ENCODE data around the gene SNX5. TPM values are rescaled to one million over a fixed set of nuclear protein-coding genes. Genes with fewer than 3 reads are reported as not detected.
A peak's percentile ranks its signal among the peaks of the same experiment; 100 is the strongest.

SNX5 gene
- total and polyA plus RNA-seq, 2 of the 13 experiments (the other 11 are each of a cell fraction or from before 2014, with no cell fraction given): 664 to 1,040 TPM

GRCh38 chr20:17958373-17959256 lies 10.0 kb downstream of the SNX5 start (continued):
- TF ChIP-seq PAXIP1 (CRISPR knock-in tag; conservative IDR thresholded peaks at IDR 0.05) (peak; percentile 77), FOXP4 (CRISPR knock-in tag; IDR thresholded peaks at IDR 0.05) (peak; percentile 82), ZNF580 (CRISPR knock-in tag; IDR thresholded peaks at IDR 0.05; ENCODE audit: borderline replicate concordance, low read depth) (0 out of 2 replicates have a peak, but pooled peaks have one; percentile 43), RXRA (CRISPR knock-in tag; IDR thresholded peaks at IDR 0.05) (peak; percentile 79; the same call in 1 of the 2 replicates), NFYC (CRISPR knock-in tag; IDR thresholded peaks at IDR 0.05) (peak; percentile 41), ISL2 (CRISPR knock-in tag; IDR thresholded peaks at IDR 0.05) (peak; percentile 98), SMAD9 (CRISPR knock-in tag; IDR thresholded peaks at IDR 0.05) (no peak), ATF1 (CRISPR knock-in tag; IDR thresholded peaks at IDR 0.05) (peak; percentile 47; the same call in 1 of the 2 replicates), HMGXB3 (CRISPR knock-in tag; IDR thresholded peaks at IDR 0.05; ENCODE audit: borderline replicate concordance) (no peak; the same call in 1 of the 2 replicates), SSRP1 (CRISPR knock-in tag; IDR thresholded peaks at IDR 0.05) (0 out of 2 replicates have a peak, but pooled peaks have one; percentile 43), ZNF354B (CRISPR knock-in tag; IDR thresholded peaks at IDR 0.05) (peak; percentile 51; the same call in 1 of the 2 replicates), ZNF737 (CRISPR knock-in tag; IDR thresholded peaks at IDR 0.05; ENCODE audit: borderline replicate concordance) (no peak)
